ENCODE measurements around the gene USP48.

USP48 gene

GRCh38 chr1:21667348-21668231 lies 115.4 kb downstream of the USP48 start:
- DNase-seq: no peak

- DNase-seq: peak; percentile 31
Observed at GRCh38 chr1:21666576-21667320, 116.2 kb downstream of the USP48 start.

DNA sequence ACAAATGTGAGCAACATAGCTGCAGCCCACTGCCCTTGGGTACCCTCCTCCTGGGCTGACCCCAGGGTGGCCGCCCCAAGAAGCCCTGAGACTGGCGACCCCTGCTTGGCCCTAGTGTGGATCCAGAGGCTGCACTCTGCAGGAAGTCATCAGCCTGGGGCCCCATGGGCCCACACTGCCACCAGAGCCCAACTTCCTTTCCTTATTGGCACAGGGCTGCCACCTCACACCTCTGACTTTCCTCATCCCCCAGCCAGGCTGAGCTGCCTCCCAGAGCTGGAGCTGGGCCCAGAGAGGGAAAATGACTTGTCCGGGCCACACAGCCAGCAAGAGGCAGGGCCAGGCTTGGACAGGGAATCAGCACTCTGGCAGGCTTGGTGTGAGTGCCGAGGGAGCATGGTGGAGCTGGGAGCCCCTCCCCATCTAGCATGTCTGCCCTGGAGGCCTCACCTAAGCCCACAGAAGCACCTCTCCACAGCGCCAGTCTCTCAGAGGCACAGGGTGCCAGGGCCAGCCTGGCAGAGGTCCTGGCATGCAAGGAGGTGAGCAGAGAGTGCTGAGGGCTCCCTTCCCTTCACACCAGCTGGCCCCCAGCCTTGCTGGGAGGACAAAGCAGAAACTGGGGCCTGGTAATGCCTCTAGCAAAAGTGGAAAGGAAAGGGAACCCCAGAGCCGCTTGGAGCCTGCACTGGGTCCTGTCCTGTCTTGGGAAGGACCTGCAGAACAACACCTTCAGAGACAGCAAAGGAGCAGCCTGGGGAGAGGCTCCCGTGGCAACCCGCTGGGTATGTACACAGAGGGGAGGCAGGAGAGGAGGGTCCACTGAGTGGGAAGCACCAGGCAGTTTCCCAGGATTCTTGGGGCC lies 117.0 kb downstream of the USP48 start:
- no peak for DNase-seq

DNA sequence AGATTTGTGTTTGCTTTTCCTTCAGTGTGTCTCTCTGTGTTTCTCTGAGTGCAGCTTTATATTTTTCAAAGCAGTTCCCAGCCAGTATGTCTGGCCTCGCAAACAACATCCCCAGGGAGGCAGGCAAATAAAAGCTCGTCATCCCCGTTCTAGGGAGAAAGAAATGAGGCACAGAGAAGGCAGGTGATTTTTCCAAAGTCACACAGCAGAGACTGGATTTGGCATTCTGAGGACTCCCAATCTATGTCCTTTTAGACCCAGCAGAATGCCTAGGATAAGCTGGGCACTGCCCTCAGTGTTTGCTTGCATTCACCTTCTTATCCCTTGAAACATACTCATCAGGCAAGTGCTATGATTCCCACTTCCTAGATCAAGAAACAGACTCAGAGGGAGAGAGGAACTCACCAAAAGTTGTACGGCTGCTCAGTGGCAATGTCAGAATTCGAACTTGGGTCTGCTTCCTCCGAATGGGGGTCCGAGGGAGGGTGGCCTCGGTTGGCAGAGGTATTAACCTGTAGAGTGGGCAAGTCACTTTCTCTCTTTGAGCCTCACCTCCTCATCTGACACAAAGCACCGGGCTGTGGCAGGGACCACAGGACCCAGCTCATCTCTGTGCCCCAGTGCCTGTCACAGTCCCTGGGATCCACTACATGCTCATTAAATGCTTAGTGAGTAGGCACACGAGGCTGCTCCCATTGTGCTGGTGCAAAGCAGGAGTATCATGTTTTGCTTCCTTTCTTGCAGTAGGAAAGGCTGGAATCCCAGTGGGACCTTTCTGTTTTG lies 118.0 kb downstream of the USP48 start:
- no peak for DNase-seq

- no peak for DNase-seq
Observed at GRCh38 chr1:21663951-21664805, 118.8 kb downstream of the USP48 start.

- no peak for DNase-seq
Observed at GRCh38 chr1:21663248-21663950, 119.5 kb downstream of the USP48 start.

GRCh38 chr1:21662426-21663247 lies 120.3 kb downstream of the USP48 start:
- no peak for DNase-seq

DNA sequence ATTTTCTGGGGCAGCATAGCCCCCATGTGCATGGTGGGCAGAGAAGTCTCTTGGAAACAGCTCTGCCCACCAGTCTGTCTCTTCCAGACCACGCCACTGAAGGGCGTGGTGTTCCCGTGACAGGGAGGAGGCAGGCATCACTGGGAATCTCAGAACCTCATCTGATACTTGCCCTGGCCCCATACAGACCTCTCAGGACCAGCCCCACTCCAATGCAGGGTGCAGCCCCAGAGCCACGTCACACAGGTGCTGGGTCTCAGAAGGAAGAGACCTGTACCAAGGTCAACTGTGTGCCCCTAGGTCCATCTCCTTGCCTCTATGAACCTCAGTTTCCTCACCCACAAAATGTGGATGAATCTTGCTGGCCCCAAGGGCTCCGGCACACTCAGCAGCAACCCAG lies 121.1 kb downstream of the USP48 start:
- DNase-seq: no peak

- no peak for DNase-seq
Observed at GRCh38 chr1:21659924-21660326, 123.0 kb downstream of the USP48 start.

- DNase-seq: peak; percentile 82
Observed at GRCh38 chr1:21659099-21659923, 123.6 kb downstream of the USP48 start.

- DNase-seq: no peak
Observed at GRCh38 chr1:21657456-21658190, 125.3 kb downstream of the USP48 start.

DNA sequence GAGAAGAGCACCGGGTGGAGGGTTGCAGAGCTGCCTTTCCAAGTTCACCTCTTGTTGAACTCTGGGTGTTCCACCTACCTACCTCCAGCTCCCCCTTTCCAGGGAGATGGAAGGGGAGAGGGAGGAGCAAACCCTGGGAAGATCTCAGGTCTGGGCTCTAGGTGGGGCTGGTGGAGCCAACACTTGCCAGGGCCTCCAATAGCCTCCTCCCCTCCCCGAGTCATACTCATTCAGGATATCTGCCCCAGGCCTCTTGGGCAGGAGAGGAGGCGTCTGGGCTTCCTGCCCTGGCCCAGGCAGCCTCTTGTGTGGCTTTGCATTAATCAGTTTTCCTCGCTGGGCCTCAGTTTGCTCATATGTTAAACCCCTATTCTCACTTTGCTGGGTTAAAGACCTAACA lies 127.2 kb downstream of the USP48 start:
- no peak for DNase-seq

- no peak for DNase-seq
Observed at GRCh38 chr1:21655259-21655658, 127.7 kb downstream of the USP48 start.

DNA sequence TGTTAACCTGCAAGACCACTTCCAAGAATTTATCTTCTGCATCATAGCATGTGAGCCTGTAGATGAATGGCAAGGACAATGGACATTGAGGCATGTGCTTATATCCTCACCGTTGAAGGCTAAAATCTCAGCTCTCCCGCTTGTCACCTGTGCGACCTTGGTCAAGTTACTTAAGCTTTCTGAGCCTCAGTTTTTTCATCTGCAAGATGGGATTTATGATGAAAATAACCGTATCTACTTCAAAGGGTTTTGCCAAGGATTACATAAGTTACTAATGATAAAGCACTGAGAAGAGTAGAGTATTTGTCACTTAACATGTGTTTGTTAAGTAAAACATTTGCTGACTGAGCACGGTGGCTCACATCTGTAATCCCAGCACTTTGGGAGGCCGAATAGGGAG lies 128.7 kb downstream of the USP48 start:
- DNase-seq: no peak

DNA sequence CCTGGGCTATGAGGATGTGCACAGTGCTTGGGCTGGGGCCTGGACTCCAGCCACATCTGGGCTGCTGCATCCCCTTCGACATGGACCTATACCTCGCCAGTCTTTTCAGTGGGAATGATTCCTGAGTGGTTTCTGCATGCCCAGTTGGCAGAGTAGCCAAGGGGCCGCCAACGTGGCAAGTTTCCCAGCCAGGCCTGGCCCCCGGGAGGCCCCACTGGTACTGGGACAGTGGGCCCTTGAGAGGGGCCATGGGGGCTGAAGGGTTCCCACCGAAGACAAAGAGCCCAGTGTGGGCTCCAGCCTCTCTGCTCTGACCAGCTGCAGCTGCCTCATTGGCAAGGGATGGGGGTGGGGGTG lies 129.2 kb downstream of the USP48 start:
- no peak for DNase-seq

- no peak for DNase-seq
Observed at GRCh38 chr1:21652937-21653743, 129.8 kb downstream of the USP48 start.

Measured in NCI-H345 (cell line).